ENCODE results near the gene ZNF845.
A peak's percentile ranks its signal among the peaks of the same experiment; 100 is the strongest.
"Not testable (repeated sequence)": the region's sequence is repeated elsewhere in the genome, so short reads cannot be mapped to it uniquely, and the experiment has no call there.

The ZNF845 gene

DNA sequence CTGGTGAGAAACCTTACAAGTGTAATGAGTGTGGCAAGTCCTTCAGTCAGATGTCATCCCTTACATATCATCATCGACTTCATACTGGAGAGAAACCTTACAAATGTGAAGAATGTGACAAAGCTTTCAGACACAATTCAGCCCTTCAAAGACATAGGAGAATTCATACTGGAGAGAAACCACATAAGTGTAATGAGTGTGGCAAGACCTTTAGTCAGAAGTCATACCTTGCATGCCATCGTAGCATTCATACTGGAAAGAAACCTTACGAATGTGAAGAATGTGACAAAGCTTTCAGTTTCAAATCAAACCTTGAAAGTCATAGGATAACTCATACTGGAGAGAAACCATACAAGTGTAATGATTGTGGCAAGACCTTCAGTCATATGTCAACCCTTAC, 47.8 kb downstream of the ZNF845 start:
- DNase-seq (ENCODE audit: low read depth): no peak

DNA sequence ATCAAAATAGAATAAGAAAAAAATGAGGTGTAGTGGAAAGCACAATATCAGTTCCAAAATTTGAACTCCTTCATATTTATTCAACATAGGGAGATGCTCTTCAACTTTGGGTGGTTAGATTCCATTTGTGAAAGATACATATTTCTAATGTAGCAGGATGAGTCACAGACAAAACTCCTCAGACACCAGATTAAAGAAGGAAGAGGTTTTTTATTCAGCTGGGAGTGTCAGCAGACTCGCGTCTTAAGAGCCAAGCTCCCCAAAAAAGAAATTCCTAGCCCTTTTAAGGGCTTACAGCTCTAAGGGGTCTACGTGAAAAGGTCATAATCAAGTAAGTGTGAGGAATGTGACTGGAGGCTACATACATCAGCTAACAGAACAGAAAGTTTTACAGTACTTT, 54.6 kb downstream of the ZNF845 start:
- DNase-seq (ENCODE audit: low read depth): no peak

DNA sequence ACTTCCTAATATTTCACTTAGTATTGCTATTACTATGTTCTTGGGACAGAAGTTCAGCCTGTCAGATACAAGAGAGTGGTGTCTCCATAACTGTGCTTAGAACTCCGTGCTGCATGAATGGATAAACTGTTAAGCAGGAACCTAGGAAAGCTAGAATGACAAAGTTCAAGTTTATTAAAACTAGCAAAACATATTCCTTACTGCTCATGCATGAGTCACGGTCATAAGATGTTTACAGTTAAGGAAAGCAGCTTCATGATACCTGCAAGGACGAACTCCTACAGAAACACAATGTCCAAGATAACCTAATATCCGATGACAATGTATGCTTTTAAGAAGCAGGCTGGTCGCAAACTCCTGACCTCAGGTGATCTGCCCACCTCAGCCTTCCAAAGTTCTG, 55.4 kb downstream of the ZNF845 start:
- no peak for DNase-seq (ENCODE audit: low read depth)

DNA sequence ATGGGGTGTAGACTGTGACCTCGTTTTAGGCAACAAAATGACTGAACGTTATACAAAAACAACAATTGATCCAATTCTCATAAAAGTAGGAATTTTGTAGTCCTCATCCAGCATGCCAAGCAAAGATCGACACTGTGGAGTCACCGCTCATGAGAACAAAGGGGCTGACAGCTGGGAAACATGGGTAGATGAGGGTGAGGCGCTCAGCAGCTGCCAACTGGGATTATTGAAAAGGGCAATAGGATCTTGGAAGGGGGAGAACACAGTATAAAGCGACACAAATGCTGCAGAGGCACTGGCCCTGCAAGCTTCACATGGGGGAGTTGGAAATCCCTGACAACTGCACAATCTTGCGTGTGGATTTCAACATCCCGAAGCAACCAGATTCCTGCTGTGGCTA, 56.0 kb downstream of the ZNF845 start:
- no peak for DNase-seq (ENCODE audit: low read depth)

DNA sequence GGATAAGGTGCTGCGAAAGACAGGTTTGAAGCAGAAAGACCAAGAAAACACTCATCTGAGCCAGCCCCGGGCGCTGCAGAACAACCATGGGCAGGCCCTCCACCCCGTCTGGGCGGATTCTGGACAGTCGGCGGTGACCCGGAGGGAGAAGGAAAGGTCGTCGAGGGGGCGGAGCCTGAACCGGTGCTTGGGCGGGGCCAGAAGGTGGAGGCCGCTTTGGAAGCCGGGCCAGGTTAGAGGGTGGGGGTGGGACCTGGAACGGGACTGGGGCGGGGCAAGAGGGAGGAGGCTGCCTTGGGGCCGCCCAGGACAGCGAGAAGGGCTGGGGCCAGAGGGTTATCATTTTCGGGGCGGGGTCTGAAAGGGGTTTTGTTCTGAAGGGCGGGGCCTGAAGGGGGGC, 56.4 kb downstream of the ZNF845 start:
- DNase-seq (ENCODE audit: low read depth): no peak

DNA sequence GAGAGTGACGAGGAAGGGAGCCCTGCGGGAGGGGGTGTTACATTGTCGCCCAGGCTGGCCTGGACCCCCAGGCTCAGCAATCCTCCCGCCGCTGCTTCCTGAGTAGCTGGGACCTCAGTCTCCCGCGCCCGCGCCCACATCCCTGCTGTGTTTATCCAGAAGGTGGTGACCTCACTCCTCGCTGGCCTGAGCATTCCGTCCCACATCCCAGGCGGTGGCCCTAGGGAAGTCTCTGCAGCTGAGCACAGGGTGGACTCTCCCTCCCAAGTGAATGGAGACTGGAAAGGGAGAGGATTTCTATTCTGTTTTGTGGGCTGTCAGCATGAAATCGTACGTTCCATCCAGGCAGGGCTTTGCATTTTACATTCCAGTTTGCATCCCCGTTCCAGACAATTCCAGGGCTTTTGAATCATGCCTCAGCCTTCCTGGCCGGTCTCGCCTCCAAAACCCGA, 61.0 kb downstream of the ZNF845 start:
- DNase-seq (ENCODE audit: low read depth): peak; percentile 17

DNA sequence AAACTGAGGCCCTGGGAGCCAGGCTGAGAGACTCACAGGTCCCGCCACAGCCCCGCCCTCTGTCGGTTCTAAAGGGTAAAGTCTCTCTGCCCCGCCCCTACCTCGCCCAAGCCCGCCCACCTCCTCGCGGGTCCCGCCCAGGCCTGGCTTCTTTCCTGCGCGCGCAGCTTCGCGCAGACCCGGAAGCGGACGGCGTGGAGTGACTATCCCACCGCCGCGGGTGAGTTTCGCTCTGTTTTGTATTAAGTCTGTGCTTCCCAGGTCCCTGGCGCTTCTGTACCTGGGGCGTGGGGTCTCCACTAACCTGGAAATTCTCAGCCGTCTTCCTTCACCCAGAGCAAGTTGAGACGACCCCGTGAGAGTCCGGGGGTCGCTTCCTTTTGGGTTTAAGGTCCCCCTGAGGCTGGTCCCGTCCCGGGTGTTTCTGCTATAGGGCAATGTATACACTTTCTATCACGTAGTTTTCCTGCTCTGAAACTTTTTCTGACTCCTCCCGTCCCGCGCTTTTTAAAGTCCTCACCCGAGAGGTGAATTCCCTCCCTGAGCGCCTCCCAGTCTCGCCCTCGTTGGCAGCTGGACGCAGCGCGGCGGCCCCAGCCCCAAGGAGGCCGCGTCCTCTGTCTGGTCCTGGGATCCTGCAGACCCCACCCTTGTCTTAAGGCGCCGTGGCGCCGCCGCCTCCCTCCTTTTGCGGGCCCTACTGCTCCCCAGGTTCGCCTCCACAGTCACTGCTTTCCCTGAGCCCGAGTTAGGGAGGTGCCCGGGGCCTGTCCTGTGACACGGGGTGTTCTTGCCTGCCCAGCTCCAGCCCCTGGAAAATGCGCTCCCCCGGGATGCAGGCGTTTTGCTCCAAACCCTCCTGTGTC, 61.7 kb downstream of the ZNF845 start, which contains the start of gene ZNF765:
TSS of gene ZNF765 (plus strand) at position 176 of the 866 bp plus-strand sequence. CDS start 2,867 bp downstream, outside the sequence.
- peak; percentile 86 for DNase-seq (ENCODE audit: low read depth)

DNA sequence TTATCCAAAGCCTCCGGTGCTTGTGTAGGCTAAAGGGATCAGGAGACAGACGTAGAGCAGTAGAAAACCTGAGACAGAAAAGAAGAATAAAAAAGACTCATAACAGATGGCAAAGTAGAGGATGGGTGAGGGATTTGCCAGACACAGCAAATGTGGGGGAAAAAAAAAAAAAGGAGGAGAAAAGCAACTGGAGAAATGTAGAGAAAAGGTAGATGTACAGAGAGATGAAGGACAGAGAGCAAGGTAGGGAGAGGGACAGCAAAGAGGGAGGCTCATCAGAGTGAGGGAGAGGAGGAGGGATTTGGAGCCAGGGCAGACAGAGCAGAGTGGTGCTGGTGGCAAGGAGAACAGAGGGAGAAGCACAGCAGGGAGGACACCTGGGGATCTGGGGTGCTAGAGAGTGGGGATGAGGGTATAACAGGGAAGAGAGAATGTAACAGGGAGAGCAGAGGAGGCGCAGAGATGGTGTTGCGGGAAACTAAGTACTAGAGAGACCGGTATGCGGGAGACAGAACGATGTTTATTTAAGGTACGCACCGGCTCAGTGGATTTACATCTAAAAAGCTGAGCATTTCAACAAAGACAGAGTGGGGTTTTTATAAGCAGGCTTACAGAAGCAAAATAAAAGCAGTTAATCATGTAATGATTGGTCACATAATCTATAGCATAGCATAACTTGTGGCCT, 62.4 kb downstream of the ZNF845 start:
- not testable (repeated sequence) for DNase-seq (ENCODE audit: low read depth)

DNA sequence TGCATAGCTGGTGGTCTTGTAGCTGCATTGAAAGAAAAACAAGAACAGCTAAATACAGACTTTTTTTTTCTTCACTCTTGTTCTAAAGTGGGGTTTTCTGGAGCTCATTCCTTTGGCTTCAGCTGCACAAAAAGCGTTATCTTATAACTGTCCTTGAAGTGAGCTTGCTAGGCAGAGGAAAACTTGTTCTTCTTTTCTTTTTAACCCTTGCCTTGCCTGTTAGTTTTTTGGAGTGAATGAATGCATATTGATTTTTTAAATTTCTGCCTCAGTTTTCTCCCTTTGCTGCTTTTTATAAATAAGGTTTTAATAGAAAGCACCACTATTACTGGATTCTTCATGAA, 62.9 kb downstream of the ZNF845 start:
- DNase-seq (ENCODE audit: low read depth): no peak

DNA sequence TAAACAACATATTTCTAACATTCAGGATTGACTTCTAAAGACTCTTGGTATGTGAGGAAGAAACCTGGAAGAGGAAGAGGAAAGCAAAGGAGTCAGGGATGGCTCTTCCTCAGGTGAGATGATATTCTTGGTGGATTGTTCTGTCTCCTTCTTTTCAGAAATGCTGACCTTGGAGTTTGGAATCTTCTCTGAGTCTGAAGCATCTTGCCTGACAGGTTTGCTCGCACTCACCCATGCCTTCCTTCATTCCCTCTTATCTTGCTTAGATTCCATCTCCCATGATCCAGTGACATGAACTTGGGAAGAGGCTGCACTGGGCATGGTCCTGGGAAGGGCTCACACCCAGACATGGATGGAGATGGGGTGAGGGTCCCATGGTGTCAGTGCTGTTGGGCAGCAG, 64.4 kb downstream of the ZNF845 start:
- not testable (repeated sequence) for DNase-seq (ENCODE audit: low read depth)
